Epithelial cell of esophagus (primary cell): ENCODE data around the gene DUSP22.

Experiments
- DNase-seq: peaks from one replicate; pipeline ENCODE4 v3.0.0; 2010; ENCODE audit warnings: low read depth
- H3K4me3 ChIP-seq: 2 replicates; pipeline ENCODE4 v1.5.1; 2011; ENCODE audit warnings: mild to moderate bottlenecking, low read length, control low read depth
- TF ChIP-seq, protein P1 (sequence below): IDR thresholded peaks from 2 replicates; pipeline ENCODE4 v1.5.1; 2011; ENCODE audit warnings: low read depth, mild to moderate bottlenecking, low read length, control low read depth, inconsistent platforms; ENCODE audit not compliant: insufficient read depth; ENCODE audit errors: missing control alignments

Gene DUSP22

DNA sequence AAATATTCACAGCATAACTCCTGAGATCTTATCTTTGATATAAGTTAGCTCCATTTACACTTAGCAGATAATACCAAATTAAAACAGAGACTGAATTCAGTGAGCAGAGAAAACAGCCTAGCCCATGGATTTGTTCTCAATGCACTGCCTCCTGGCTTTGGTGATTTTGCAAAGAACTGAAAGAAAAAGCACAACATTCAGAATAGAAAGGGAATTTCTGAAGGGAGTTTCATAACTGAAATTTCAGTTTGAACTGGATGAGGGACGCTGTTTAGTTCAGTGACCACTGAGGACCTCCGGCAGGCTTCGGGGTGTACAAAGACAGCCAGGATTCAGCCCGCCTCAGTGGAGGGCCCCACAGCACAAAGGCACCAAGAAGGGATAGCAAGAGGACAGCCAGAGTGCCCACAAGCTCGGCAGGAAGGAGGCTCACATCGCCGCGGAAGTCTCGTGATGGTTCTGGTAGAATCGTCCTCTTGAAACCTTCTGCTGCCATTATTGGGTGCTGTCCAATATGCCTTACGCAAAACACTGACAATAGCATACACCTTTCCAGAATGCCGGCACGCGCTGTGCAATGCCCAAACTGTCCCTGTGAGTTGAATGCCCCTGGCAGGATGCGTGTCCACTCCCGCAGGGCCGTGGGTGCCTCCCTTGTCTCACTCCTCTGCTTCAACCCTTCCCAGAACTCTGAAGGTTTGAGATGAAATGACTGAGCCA lies 89.6 kb downstream of the DUSP22 start:
- TF ChIP-seq, protein P1, sequence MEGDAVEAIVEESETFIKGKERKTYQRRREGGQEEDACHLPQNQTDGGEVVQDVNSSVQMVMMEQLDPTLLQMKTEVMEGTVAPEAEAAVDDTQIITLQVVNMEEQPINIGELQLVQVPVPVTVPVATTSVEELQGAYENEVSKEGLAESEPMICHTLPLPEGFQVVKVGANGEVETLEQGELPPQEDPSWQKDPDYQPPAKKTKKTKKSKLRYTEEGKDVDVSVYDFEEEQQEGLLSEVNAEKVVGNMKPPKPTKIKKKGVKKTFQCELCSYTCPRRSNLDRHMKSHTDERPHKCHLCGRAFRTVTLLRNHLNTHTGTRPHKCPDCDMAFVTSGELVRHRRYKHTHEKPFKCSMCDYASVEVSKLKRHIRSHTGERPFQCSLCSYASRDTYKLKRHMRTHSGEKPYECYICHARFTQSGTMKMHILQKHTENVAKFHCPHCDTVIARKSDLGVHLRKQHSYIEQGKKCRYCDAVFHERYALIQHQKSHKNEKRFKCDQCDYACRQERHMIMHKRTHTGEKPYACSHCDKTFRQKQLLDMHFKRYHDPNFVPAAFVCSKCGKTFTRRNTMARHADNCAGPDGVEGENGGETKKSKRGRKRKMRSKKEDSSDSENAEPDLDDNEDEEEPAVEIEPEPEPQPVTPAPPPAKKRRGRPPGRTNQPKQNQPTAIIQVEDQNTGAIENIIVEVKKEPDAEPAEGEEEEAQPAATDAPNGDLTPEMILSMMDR, result no peak
- no peak overlapping the region for H3K4me3 ChIP-seq
- DNase-seq, result no peak

DNA sequence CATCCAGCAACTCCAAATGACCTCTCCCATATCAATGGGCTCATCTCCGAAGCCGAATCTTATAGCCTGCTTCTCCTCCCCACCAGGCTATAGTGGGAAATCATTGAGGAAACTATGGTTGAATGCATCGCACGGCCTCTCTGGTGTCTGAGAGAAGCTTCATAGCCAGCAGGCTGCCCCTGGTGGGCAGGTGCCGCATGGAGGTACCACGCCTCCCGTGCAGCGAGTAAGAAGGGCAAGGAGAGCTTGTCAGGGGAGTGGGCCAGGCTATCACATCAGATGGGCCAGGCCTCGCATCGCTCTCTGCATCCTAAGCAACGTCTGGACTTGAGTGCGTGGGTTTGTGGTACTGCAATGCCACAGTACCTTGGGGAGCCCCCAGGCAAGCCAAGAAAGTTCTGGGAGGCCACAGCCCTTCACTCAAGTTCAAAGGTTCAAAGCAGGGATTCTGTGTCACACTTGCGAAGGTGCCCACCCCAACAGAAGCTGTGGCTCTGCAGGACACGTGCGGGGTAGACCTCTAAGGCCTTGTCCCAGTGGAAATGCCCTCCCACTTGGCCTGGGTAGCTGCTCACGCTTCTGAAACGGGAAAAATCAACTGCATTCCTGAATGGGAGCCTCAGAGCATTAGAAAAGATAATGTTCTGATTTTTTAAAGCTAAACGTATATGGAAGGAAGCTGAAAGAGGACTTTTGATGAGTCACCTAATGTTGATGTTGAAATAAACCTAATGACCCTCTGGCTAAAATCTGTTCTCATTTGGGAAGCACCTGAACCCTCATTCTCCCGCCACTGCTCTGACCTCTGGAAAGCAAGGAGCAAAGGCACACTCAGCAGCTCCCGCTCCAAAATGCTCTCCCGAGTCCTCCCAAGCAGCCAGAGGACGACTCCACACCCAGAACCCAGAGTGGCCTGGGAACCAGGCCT lies 90.9 kb downstream of the DUSP22 start:
- peak; percentile 23 for DNase-seq
- TF ChIP-seq, protein P1, result no peak
- H3K4me3 ChIP-seq, result no peak overlapping the region

DNA sequence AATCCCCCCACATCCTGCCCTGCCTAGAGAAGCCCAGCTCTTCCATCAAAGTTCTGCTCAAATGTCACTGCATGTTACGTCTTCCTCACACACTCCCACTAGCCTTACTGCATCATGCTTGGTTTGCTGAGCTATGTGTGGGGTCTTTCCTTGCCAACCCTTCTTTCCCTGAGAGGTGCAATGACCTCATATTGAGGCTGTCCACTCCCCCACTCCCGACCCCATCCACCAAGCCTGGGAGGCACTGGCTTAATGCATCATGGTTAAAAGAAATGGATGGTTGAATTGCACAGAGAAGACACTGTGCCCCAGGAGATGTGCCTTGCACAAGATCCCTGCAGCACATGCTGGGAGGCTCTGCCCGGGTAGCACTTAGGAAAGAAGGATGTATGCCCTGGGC lies 91.6 kb downstream of the DUSP22 start:
- DNase-seq, result no peak
- no peak overlapping the region for H3K4me3 ChIP-seq
- TF ChIP-seq, protein P1, result no peak

DNA sequence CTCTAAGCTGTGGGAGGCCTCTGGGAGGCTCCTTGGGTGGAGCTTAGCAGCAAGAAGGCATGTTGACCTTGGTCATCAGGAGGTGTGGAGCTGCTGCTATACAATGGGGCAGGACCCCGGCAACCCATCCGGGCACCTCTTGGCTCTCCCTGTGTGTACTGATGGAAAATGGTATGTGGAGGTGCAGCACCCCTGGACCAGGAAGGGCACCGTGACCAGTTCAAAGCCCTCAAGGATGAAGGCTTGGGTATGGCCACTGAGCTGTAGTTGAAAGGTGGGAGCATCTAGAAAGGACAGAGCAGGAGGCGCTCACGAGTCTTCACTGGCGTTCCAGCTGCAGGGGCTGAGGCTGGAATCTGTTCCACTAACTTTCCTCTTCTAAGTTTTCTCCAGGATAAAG lies 92.6 kb downstream of the DUSP22 start:
- DNase-seq, result no peak
- TF ChIP-seq, protein P1, result no peak
- H3K4me3 ChIP-seq, result no peak overlapping the region

DNA sequence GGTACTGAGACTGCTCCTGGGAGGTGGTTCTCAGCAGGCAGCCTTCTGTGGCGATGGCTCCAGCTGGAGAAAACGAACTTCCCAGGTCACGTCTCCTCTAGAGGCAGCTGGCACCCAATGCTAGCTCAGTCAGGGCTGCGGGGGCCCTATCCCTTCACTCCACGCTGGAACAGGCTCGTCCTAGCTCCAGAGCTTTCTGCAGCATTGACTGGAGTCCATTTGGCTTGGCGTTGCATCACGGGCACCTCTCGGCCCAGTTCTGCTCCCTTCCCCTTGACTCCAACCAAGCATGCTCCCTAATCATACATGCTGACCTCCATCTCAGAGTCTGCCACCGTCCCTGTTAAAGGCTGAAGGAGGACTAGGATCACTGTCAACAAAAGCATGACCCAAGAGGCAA lies 93.3 kb downstream of the DUSP22 start:
- DNase-seq, result no peak
- no peak overlapping the region for H3K4me3 ChIP-seq
- TF ChIP-seq, protein P1, result no peak

DNA sequence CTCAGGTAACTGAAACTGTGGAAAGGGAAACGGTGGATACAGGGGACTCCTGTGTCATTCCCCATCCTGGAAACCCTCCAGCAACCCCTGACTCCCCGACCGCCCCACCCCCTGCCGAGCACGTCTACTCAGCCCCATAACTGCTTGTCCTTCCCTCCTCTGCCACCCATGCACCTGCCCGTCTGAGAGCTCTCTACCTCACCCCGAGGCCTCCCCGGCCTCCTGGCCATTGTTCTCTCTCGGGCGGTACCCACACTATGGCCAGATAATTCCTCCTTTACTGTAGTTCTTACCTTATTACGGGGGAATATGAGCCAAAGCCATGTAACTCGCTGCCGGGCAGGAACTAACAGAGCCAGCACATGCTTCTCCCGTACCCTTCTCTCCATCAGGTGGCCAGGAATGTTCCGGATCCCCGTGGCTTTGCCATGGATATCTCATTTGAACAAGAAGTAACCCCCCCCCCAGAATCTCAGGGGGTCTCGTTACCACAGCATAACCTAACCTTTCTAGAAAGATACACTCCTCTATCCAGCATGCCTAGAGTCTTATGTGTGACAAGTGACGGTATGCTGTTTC lies 94.5 kb downstream of the DUSP22 start:
- TF ChIP-seq, protein P1, result no peak
- DNase-seq, result no peak
- H3K4me3 ChIP-seq, result no peak overlapping the region
